H1 (cell line): Measurements from ENCODE around the gene EIF4E. TPM values are rescaled to one million over a fixed set of nuclear protein-coding genes. Genes with fewer than 3 reads are reported as not detected.

Experiments
- CTCF ChIA-PET: fragments of 300-600 bp; sonication (Branson Sonifier 250); formaldehyde crosslinking; loops from one replicate; lab custom pipeline; 2021; ENCODE audit not compliant: partially characterized antibody; lab: Charles Lee
- POLR2A ChIA-PET: fragments of 300-600 bp; sonication (Branson Sonifier 250); formaldehyde crosslinking; loops from one replicate; lab custom pipeline; 2021; ENCODE audit warnings: inconsistent platforms; ENCODE audit not compliant: partially characterized antibody; lab: Charles Lee
- DNase-seq, 2 experiments: peaks; one replicate each; pipeline versions ENCODE4 v3.0.0 to v3.0.0-alpha.2; 2010 to 2022; ENCODE audit warnings: low spot score in 2 of 2, low read depth in 1 of 2, mixed read lengths in 1 of 2
- FAIRE-seq: peaks from 2 replicates; lab custom pipeline; 2011; peaks lifted over from hg19 to GRCh38; lab: Jason Lieb, UNC
- H2AFZ ChIP-seq: 2 replicates; pipeline ENCODE4 v1.8.1; 2012; ENCODE audit warnings: low read length, inconsistent platforms
- H2AK5ac ChIP-seq: 2 replicates; pipeline ENCODE4 v1.6.1; 2013; ENCODE audit warnings: low read depth, low read length
- H2BK120ac ChIP-seq: replicated peaks from 2 replicates; pipeline ENCODE3; 2013; ENCODE audit warnings: low read depth, low read length, inconsistent platforms
- H2BK12ac ChIP-seq: 2 replicates; pipeline ENCODE4 v1.6.1; 2013; ENCODE audit warnings: low read depth, low read length
- H2BK15ac ChIP-seq: 2 replicates; pipeline ENCODE4 v1.6.1; 2013; ENCODE audit warnings: low read length
- H2BK20ac ChIP-seq: 2 replicates; pipeline ENCODE4 v1.6.1; 2013; ENCODE audit warnings: low read length
- H2BK5ac ChIP-seq: 2 replicates; pipeline ENCODE4 v1.6.1; 2013; ENCODE audit warnings: low read depth, low read length
- H3K14ac ChIP-seq: 2 replicates; pipeline ENCODE4 v1.6.1; 2013; ENCODE audit warnings: inconsistent platforms; ENCODE audit not compliant: insufficient read length
- H3K18ac ChIP-seq: 2 replicates; pipeline ENCODE4 v1.6.1; 2013; ENCODE audit warnings: low read length; ENCODE audit errors: extremely low read depth
- H3K23ac ChIP-seq: 2 replicates; pipeline ENCODE4 v1.6.1; 2013; ENCODE audit warnings: inconsistent platforms; ENCODE audit not compliant: insufficient read length
- H3K23me2 ChIP-seq: 2 replicates; pipeline ENCODE4 v1.6.1; 2013; ENCODE audit warnings: low read depth, low read length
- H3K27ac ChIP-seq: 2 replicates; pipeline ENCODE4 v1.6.1; 2011; ENCODE audit warnings: low read depth, low read length, inconsistent platforms
- H3K27me3 ChIP-seq, 4 experiments: replicated peaks in 1 of 4; 1 replicate in 1 of 4; 2 replicates in 3 of 4; pipeline versions ENCODE4 v1.6.1 to v1.8.1; 2011 to 2013; ENCODE audit warnings: low read length in 3 of 4, mild to moderate bottlenecking in 3 of 4, inconsistent platforms in 2 of 4, mixed read lengths in 2 of 4, moderate library complexity in 1 of 4; ENCODE audit not compliant: control insufficient read depth in 3 of 4, insufficient read depth in 3 of 4; ENCODE audit errors: extremely low read depth in 1 of 4
- H3K36me3 ChIP-seq, 4 experiments: 2 replicates each; pipeline versions ENCODE4 v1.6.1 to v1.8.1; 2011 to 2013; ENCODE audit warnings: mild to moderate bottlenecking in 4 of 4, low read length in 3 of 4, moderate library complexity in 2 of 4, control low read depth in 1 of 4, inconsistent platforms in 1 of 4; ENCODE audit not compliant: insufficient read depth in 4 of 4, control insufficient read depth in 2 of 4
- H3K4ac ChIP-seq: replicated peaks from 2 replicates; pipeline ENCODE3; 2013; ENCODE audit warnings: low read length, low read depth, mixed read lengths, inconsistent platforms; ENCODE audit not compliant: insufficient read length
- H3K4me1 ChIP-seq, 4 experiments: replicated peaks in 1 of 4; 1 replicate in 1 of 4; 2 replicates in 3 of 4; pipeline versions ENCODE4 v1.6.1 to v1.8.1; 2011 to 2013; ENCODE audit warnings: low read length in 3 of 4, inconsistent platforms in 2 of 4, mixed read lengths in 1 of 4; ENCODE audit not compliant: insufficient read depth in 4 of 4, control insufficient read depth in 3 of 4
- H3K4me2 ChIP-seq, 2 experiments: 2 replicates each; pipeline versions ENCODE4 v1.6.1 to v1.8.1; 2011 to 2013; ENCODE audit warnings: low read depth in 2 of 2, low read length in 2 of 2, control low read depth in 1 of 2, inconsistent platforms in 1 of 2, mild to moderate bottlenecking in 1 of 2; ENCODE audit not compliant: insufficient read depth in 1 of 2
- H3K4me3 ChIP-seq, 4 experiments: fragments of 200-600, 300-600 bp in 1 of 4; sonication (generic), shearing (Covaris generic), sonication (Bioruptor Twin) in 1 of 4; 2 replicates each; pipeline versions ENCODE4 v1.5.1 to v1.8.1; 2011 to 2016; ENCODE audit warnings: low read length in 4 of 4, low read depth in 3 of 4, control low read depth in 2 of 4, inconsistent platforms in 2 of 4, mild to moderate bottlenecking in 2 of 4, mixed read lengths in 1 of 4, moderate library complexity in 1 of 4; ENCODE audit not compliant: insufficient read depth in 2 of 4; ENCODE audit errors: extremely low read depth in 1 of 4
- H3K56ac ChIP-seq: replicated peaks from 2 replicates; pipeline ENCODE3; 2013; ENCODE audit warnings: low read depth, mild to moderate bottlenecking, mixed read lengths, low read length, inconsistent platforms; ENCODE audit not compliant: insufficient read length
- H3K79me1 ChIP-seq: 2 replicates; pipeline ENCODE4 v1.6.1; 2013; ENCODE audit warnings: low read depth, low read length, control low read depth
- H3K79me2 ChIP-seq, 2 experiments: 2 replicates each; pipeline versions ENCODE4 v1.6.1 to v1.8.1; 2012 to 2013; ENCODE audit warnings: low read length in 2 of 2, mild to moderate bottlenecking in 2 of 2, inconsistent platforms in 1 of 2; ENCODE audit not compliant: insufficient read depth in 2 of 2, control insufficient read depth in 1 of 2
- H3K9ac ChIP-seq, 4 experiments: replicated peaks in 1 of 4; 1 replicate in 1 of 4; 2 replicates in 3 of 4; pipeline versions ENCODE4 v1.6.1 to v1.8.1; 2011 to 2013; ENCODE audit warnings: low read depth in 3 of 4, low read length in 3 of 4, control low read depth in 2 of 4, mild to moderate bottlenecking in 2 of 4, moderate library complexity in 2 of 4, inconsistent platforms in 1 of 4; ENCODE audit errors: extremely low read depth in 1 of 4
- H3K9me3 ChIP-seq, 2 experiments: 2 replicates each; pipeline versions ENCODE4 v1.6.1 to v1.8.1; 2012 to 2013; ENCODE audit warnings: mild to moderate bottlenecking in 2 of 2, moderate library complexity in 2 of 2, control low read depth in 1 of 2, inconsistent platforms in 1 of 2, low read depth in 1 of 2, low read length in 1 of 2, mixed read lengths in 1 of 2; ENCODE audit not compliant: insufficient read depth in 2 of 2
- H4K20me1 ChIP-seq, 2 experiments: replicated peaks in 1 of 2; 2 replicates each; pipeline versions ENCODE3 to v1.8.1; 2011 to 2013; ENCODE audit warnings: inconsistent platforms in 2 of 2, low read length in 2 of 2, mild to moderate bottlenecking in 1 of 2; ENCODE audit not compliant: insufficient read depth in 2 of 2, control insufficient read depth in 1 of 2
- H4K5ac ChIP-seq: 2 replicates; pipeline ENCODE4 v1.6.1; 2013; ENCODE audit warnings: low read length, low read depth, mixed read lengths, inconsistent platforms; ENCODE audit not compliant: insufficient read length
- H4K8ac ChIP-seq: 2 replicates; pipeline ENCODE4 v1.8.0; 2013; ENCODE audit warnings: mild to moderate bottlenecking, moderate library complexity, low read length, inconsistent platforms; ENCODE audit not compliant: insufficient read depth; ENCODE audit errors: extremely low read depth
- H4K91ac ChIP-seq: replicated peaks from 2 replicates; pipeline ENCODE3; 2013; ENCODE audit warnings: low read length, mixed read lengths, inconsistent platforms; ENCODE audit not compliant: insufficient read length
- BCL11A ChIP-seq, 2 experiments: IDR thresholded peaks; one replicate each; pipeline ENCODE4 v1.6.1; 2011; ENCODE audit warnings: low read depth in 2 of 2, low read length in 2 of 2, mild to moderate bottlenecking in 2 of 2
- E2F6 ChIP-seq: IDR thresholded peaks from 2 replicates; pipeline ENCODE4 v1.6.1; 2012; ENCODE audit warnings: inconsistent platforms
- EGR1 ChIP-seq: IDR thresholded peaks from 2 replicates; pipeline ENCODE4 v1.6.1; 2011; ENCODE audit warnings: low read depth, low read length, borderline replicate concordance
- HDAC6 ChIP-seq: IDR thresholded peaks from one replicate; pipeline ENCODE4 v1.7.1; 2012; ENCODE audit warnings: low read depth, mild to moderate bottlenecking, inconsistent platforms, low read length, moderate library complexity
- MAFK ChIP-seq: IDR thresholded peaks from 2 replicates; pipeline ENCODE4 v1.6.1; 2012; ENCODE audit warnings: low read depth, mild to moderate bottlenecking, improper control_type of control experiment, low read length
- NRF1 ChIP-seq: IDR thresholded peaks from 2 replicates; pipeline ENCODE4 v1.6.1; 2011; ENCODE audit warnings: mild to moderate bottlenecking, low read depth, low read length, improper control_type of control experiment
- RAD21 ChIP-seq, 2 experiments: IDR thresholded peaks in 1 of 2; conservative IDR thresholded peaks in 1 of 2; 2 replicates each; pipeline ENCODE4 v1.6.1; 2011; ENCODE audit warnings: low read depth in 2 of 2, low read length in 2 of 2, improper control_type of control experiment in 1 of 2, inconsistent platforms in 1 of 2, mild to moderate bottlenecking in 1 of 2, moderate library complexity in 1 of 2
- SIN3A ChIP-seq, 2 experiments: IDR thresholded peaks in 1 of 2; conservative IDR thresholded peaks in 1 of 2; 2 replicates each; pipeline ENCODE4 v1.6.1; 2011 to 2012; ENCODE audit warnings: low read length in 2 of 2, improper control_type of control experiment in 1 of 2, low read depth in 1 of 2, mild to moderate bottlenecking in 1 of 2
- TBP ChIP-seq: IDR thresholded peaks from 2 replicates; pipeline ENCODE4 v1.6.1; 2011; ENCODE audit warnings: low read depth, low read length, improper control_type of control experiment
- TEAD4 ChIP-seq: IDR thresholded peaks from 2 replicates; pipeline ENCODE4 v1.6.1; 2012; ENCODE audit warnings: low read depth, low read length, inconsistent platforms, mixed read lengths
- YY1 ChIP-seq: IDR thresholded peaks from 2 replicates; pipeline ENCODE4 v1.6.1; 2011; ENCODE audit warnings: low read depth, mild to moderate bottlenecking, low read length
- WGBS, 2 experiments: shearing (Covaris generic) in 1 of 2; methylation state at CpG; one replicate each; pipeline versions ENCODE4 v1.1.6 to v1.1.7; 2013 to 2015; ENCODE audit warnings: low lambda C conversion rate in 2 of 2, mixed read lengths in 2 of 2, inconsistent platforms in 1 of 2, low coverage in 1 of 2, missing lambda C conversion rate in 1 of 2; ENCODE audit not compliant: insufficient replicate concordance in 2 of 2, insufficient coverage in 1 of 2, insufficient read length in 1 of 2; ENCODE audit errors: extremely low coverage in 1 of 2, missing lambda C conversion rate in 1 of 2; 5-methylcytosine and 5-hydroxymethylcytosine counted together
- polyA plus RNA-seq, 7 experiments: library from polyadenylated mRNA; depleted of rRNA in 3 of 7; stranded (reverse) in 5 of 7; unstranded in 2 of 7; fragments of >200 nt in 5 of 7; fragments of 200-250 nt in 2 of 7; gene quantifications; 1 replicate in 5 of 7; 2 replicates in 1 of 7; 4 replicates in 1 of 7; pipeline versions ENCODE4 v1.2.1 to v1.2.3, GENCODE V29; 2011 to 2013; ENCODE audit warnings: missing spikeins in 2 of 7, mixed read lengths in 2 of 7
- total RNA-seq: library from RNA; stranded (reverse); fragmentation: NEBNext Ultra II Directional; extraction: Animal tissue kit (Norgen Biotek cat#: 25700); gene quantifications from 2 replicates; pipeline ENCODE4 v1.2.1, GENCODE V29; 2021

The EIF4E gene
- total and polyA plus RNA-seq, 2 of the 8 experiments (the other 6 are each of a cell fraction or from before 2014, with no cell fraction given), result 59.6 to 185 TPM

GRCh38 chr4:98891478-98892337 is 37.2 kb downstream of the EIF4E start:
- Histone ChIP-seq H4K8ac (no peak overlapping the region), H3K4me3 (no peak overlapping the region), H3K4me2 (no peak overlapping the region), H4K20me1 (peaks cover 0 to 4% of the 10 kb centered on the region in 2 experiments), H3K9me3 (no peaks in the 10 kb centered on the region; a peak in 1 of 4 replicates), H3K27ac (no peak overlapping the region), H3K36me3 (peaks cover 7 to 60% (median 26%) of the 10 kb centered on the region in 4 experiments), H2AFZ (no peak overlapping the region), H2BK20ac (no peak overlapping the region), H4K91ac (no peak overlapping the region), H3K23ac (no peak overlapping the region), H3K18ac (no peak overlapping the region), H3K79me1 (peaks cover 8% of the 10 kb centered on the region; the same call in 1 of the 2 replicates), H2BK12ac (no peak overlapping the region), H2BK120ac (no peak overlapping the region), H3K9ac (no peak overlapping the region), H3K4me1 (no peaks in the 10 kb centered on the region), H3K14ac (no peak overlapping the region), H3K4ac (no peak overlapping the region), H3K23me2 (no peaks in the 10 kb centered on the region), H2BK15ac (no peak overlapping the region), H3K79me2 (peaks cover 0 to 62% of the 10 kb centered on the region in 2 experiments; a peak in 2 of 4 replicates), H2AK5ac (no peak overlapping the region), H4K5ac (no peak overlapping the region), H3K27me3 (no peaks in the 10 kb centered on the region), H3K56ac (no peak overlapping the region), H2BK5ac (no peak overlapping the region)
- FAIRE-seq (no peak), DNase-seq (no peak)
- WGBS, 2 experiments, result 95% methylated on average over 11 of the region's 11 CpGs; no CpG with 5 or more reads in 1 of the 2 experiments
- POLR2A ChIA-PET, result no interaction called here
- CTCF ChIA-PET, result interaction anchor here (0.6 to 2.2 kb wide), 8 partner anchors 8 to 487 kb away, joined by 3 to 6 read pairs (median 4); no protein-coding TSS in a partner anchor
- TF ChIP-seq TBP, result no peak
- no peak for TF ChIP-seq RAD21 (IDR thresholded peaks at IDR 0.05 in 1 of 2, conservative IDR thresholded peaks at IDR 0.05 in 1 of 2; ENCODE audit: low read depth in 2 of 2, low read length in 2 of 2)
- no peak for TF ChIP-seq E2F6
- TF ChIP-seq NRF1, result no peak
- no peak for TF ChIP-seq BCL11A (IDR thresholded peaks at IDR 0.05; ENCODE audit: low read depth in 2 of 2, low read length in 2 of 2)
- no peak for TF ChIP-seq SIN3A (conservative IDR thresholded peaks at IDR 0.05 in 1 of 2, IDR thresholded peaks at IDR 0.05 in 1 of 2; ENCODE audit: low read depth in 1 of 2, low read length in 2 of 2)
- no peak for TF ChIP-seq EGR1
- no peak for TF ChIP-seq MAFK
- no peak for TF ChIP-seq HDAC6
- TF ChIP-seq YY1, result no peak
- TF ChIP-seq TEAD4, result no peak
